ENCODE data around the gene HOXA2.
A peak's percentile ranks its signal among the peaks of the same experiment; 100 is the strongest.

HOXA2 gene

GRCh38 chr7:27141137-27141922 is 38.8 kb upstream of the HOXA2 start:
- no peak for DNase-seq (ENCODE audit: low read depth)

GRCh38 chr7:27140126-27140857 is 37.8 kb upstream of the HOXA2 start:
- no peak for DNase-seq (ENCODE audit: low read depth)

DNA sequence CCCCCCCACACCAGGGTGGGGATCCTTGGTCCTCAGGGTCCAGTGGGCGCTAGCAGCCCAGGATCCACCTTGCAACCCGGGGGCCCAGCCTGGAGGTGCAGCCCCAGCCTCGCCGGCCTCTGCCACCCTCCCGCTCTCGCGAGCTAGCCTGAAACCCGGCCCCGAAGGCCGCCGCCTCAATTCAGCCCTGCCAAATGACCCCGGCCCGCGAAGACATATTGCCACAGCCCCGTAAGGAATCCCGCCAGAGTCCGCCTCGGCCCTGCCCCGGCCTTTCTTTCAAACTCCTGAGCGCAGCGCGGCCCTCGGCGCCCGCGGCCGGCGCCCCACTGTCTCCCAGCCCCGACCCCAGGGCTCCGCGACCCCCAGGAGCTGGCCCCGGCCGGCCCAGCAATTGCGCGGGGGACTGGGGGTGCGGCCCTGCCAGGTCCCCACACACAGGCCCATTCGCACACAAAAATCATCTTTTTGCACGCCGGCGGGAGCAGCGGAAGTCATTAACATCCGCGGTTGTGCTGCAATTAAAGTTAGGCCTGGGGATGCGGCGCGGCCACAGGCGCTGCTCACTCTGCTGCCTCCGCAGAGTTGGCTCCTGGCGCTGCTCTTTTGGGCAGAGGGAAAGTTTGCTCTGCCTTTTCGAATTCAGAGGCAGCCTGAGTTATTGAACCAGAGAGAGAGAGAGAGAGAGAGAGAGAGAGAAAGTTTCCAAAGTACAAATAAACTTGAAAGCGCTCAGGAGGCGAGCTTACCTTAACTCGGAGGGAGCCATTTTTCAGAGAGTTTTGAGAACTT is 37.0 kb upstream of the HOXA2 start:
- DNase-seq (ENCODE audit: low read depth), result no peak

DNA sequence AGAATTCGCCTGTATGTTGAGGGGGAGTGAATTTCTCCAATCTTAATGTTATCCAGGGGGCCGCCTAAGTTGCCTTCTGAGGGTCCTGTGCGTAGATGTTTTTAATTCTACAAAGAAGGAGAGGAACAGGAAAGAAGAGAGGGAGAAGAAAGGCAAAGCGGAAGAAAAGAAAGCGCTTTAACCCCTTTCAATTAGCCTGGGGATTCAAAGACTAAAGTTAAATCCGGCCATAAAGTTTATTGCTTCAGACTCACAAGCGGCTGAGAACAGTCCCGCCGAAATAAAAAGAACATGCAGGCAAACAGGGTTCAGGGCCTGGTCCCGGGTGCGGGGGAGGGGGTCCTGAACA is 36.5 kb upstream of the HOXA2 start:
- no peak for DNase-seq (ENCODE audit: low read depth)

DNA sequence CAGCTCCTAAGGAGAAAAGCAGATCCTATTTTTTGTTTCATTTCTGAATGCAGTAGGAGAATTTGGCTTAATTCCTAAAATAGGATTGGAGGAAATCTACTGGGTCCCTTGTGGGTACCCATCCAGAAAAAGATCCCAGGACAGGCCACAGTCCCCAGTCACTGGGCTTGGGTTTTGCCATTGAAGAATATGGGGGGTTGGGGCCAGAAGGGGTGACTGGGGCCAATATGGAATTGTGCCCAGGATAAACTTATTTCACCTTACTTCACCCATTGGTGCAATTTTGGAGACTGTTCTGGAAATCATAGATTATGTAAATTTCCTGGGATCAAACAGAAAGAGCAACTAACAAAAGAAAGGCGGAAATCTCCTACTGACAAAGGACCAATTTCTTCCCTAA is 36.0 kb upstream of the HOXA2 start:
- DNase-seq (ENCODE audit: low read depth), result no peak

DNA sequence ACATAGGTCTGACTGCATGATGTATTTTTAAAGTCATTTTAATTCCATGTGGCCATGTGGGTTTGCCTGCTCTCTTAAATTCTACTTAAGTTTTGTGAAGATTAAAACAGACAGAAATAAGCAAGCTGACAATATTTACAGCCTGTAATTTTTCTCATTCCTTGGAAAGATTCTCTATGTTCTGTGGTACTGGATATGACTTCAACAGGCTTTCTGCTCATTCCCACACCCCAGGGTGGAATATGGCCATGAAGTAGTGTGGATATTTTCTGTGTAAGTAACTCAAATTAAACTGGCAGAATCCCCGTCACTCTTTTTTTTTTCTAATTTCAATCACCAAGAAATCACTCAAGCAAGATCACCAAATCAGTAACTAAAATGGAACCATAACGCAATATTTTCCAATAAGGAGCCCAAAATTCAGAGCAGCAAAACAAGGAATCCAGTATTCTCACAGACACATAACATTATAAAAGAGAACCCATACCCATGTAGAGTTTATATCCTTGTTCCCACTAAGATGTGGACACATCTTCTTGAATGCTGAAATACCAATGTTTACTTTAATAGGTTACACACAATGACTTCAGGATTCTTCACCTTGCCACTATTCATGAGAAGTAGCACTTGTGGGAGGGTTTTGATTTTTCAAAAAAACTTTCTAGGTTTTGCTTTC is 35.3 kb upstream of the HOXA2 start:
- no peak for DNase-seq (ENCODE audit: low read depth)

- DNase-seq (ENCODE audit: low read depth), result no peak
Observed at GRCh38 chr7:27134392-27134791, 31.9 kb upstream of the HOXA2 start.

DNA sequence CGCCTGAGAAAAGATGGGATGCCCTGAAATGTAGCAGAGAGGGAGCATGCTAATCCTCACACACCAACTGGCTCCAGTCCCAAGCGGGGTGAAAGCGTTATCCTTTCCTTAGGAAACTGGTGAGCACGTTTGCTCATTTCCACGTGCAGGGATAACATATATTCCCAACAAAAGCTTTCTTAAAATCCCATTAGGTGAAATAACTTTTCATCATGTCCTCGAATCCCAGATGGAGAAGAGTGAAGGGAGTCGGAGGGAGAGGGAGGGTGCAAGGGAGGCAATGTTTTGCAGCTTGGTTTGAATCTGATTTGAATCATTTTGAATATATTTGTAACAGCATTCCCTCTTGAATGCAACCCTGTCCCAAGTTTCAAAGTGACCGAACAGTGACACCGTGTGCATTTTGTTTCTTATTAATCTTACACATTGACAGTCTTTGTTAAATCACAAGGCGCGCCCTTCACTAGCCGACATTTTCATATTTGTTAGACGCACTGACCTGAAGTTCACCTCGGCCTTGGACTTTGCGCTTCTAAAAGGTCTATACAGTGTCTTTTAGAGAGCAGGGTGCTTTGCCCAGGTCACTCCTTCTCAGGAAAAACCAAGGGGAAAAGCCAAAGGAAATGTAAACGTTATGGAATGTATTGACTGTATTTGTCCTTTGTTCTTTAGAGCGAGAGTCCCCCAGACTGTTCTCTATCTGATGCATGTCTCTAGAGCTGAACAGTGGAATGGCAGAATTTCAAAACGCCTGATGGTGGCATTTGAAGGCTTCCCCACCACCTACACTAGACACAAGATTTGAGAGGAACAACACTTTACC is 31.1 kb upstream of the HOXA2 start:
- DNase-seq (ENCODE audit: low read depth), result no peak

DNA sequence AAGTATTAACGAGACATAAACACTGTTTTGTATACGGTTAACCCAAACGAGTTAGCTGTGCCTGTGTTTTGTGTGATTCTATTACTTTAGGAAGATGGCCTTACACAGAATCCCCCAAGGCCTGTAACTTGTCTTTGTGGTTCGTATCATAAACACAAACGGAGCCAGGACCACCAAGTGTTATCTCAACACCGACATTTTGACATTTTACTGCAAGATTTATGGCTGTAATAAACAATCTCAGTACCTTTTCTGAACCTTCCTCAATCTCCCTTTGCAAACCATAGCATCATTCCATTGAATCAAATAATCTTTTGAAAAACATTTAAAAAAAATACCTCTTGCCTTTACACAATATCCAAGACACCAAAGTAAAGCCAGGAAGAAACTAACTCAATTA is 30.5 kb upstream of the HOXA2 start:
- no peak for DNase-seq (ENCODE audit: low read depth)

GRCh38 chr7:27132214-27132613 is 29.7 kb upstream of the HOXA2 start:
- no peak for DNase-seq (ENCODE audit: low read depth)

GRCh38 chr7:27131390-27131819 is 28.9 kb upstream of the HOXA2 start:
- DNase-seq (ENCODE audit: low read depth), result no peak

GRCh38 chr7:27130540-27131389 is 28.3 kb upstream of the HOXA2 start, which contains the start of gene HOXA4:
TSS of gene HOXA4 (minus strand) at chr7:27130757. CDS start at chr7:27130733, 24 bp downstream.
- DNase-seq (ENCODE audit: low read depth), result peak; percentile 37

GRCh38 chr7:27129729-27130539 is 27.5 kb upstream of the HOXA2 start:
- no peak for DNase-seq (ENCODE audit: low read depth)

- no peak for DNase-seq (ENCODE audit: low read depth)
Observed at GRCh38 chr7:27128776-27129728, 26.6 kb upstream of the HOXA2 start.

- DNase-seq (ENCODE audit: low read depth), result no peak
Observed at GRCh38 chr7:27128034-27128433, 25.6 kb upstream of the HOXA2 start.

DNA sequence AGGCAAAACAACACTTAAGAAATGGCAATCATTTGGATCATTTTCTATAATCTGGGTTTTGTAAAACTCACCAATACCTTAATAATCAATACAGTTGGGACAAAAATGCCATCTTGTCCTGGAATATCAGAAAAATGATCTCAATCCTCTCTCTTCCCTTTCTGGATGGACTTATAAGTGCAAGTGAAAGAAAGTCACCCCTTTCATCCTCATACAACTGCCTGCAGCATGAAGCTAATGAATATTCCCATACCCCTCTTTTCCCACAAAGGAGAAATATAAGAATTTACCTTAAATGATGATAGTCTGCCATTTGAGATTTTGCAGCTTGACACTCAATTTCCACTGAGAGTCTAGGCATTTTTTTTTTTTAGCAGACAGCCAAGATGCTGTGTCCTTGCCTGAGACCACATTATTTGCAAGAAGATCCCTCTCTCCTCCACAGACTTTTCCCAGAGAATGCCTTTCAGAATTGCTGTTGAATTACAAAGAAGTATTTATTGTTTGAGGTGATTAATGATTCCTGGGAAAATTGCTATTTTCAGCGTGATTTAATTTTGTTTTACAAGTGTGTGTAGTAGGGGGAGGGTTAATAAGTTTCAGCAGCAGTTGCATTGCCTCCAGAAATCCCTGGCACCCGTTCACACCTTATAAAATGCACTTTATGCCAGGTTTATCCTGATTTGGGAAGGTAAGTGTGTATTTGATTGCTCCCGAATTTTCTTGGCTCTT is 24.3 kb upstream of the HOXA2 start:
- no peak for DNase-seq (ENCODE audit: low read depth)

GRCh38 chr7:27125986-27126394 is 23.5 kb upstream of the HOXA2 start:
- no peak for DNase-seq (ENCODE audit: low read depth)
